ENCODE data around the gene MST1.

The MST1 gene

GRCh38 chr3:49661281-49661680, 28.0 kb downstream of the MST1 start:
- no peak overlapping the region for H3K9ac ChIP-seq (ENCODE audit: low read depth, low read length, poor library complexity)
- no peak overlapping the region for H3K4me3 ChIP-seq (ENCODE audit: low read length in 2 of 2)
- H3K4me1 ChIP-seq (ENCODE audit: control insufficient read depth in 2 of 2, insufficient read depth in 1 of 2, low read depth in 1 of 2, low read length in 2 of 2), result no peaks in the 10 kb centered on the region
- no peak overlapping the region for H3K4ac ChIP-seq (ENCODE audit: low read length)
- no peak overlapping the region for H2BK120ac ChIP-seq (ENCODE audit: low read depth, low read length)
- no peak overlapping the region for H3K14ac ChIP-seq (ENCODE audit: low read length)
- peak overlapping the region; percentile 46 for H2BK5ac ChIP-seq (ENCODE audit: low read length)
- no peak for DNase-seq (ENCODE audit: low spot score)
- H3K18ac ChIP-seq (ENCODE audit: low read length), result no peak overlapping the region
- peak overlapping the region; percentile 31 for H2BK15ac ChIP-seq (ENCODE audit: low read length)
- no peak overlapping the region for H2AK5ac ChIP-seq (ENCODE audit: low read depth, low read length)
- H2AFZ ChIP-seq (ENCODE audit: low read length), result no peak overlapping the region
- no peak overlapping the region for H3K4me2 ChIP-seq (ENCODE audit: insufficient read depth, low read length, poor library complexity, severe bottlenecking)
- no peak overlapping the region for H4K8ac ChIP-seq (ENCODE audit: low read depth, low read length)
- H3K23ac ChIP-seq (ENCODE audit: low read depth, low read length, poor library complexity), result peak overlapping the region; percentile 3
- no peaks in the 10 kb centered on the region for H3K9me3 ChIP-seq (replicated peaks in 1 of 2; ENCODE audit: control insufficient read depth in 2 of 2, insufficient read depth in 1 of 2, low read depth in 1 of 2, low read length in 2 of 2)
- H2BK12ac ChIP-seq (ENCODE audit: low read length), result no peak overlapping the region
- no CpG with 5 or more reads among the region's 14 CpGs for WGBS, 2 donors (ENCODE audit: extremely low coverage in 2 of 2, insufficient read length in 2 of 2, insufficient replicate concordance in 1 of 2)
- no peak overlapping the region for H4K91ac ChIP-seq (ENCODE audit: low read depth, low read length, poor library complexity)
- H3K36me3 ChIP-seq (replicated peaks in 1 of 2; ENCODE audit: control insufficient read depth in 2 of 2, insufficient read depth in 2 of 2, low read length in 2 of 2), result no peaks in the 10 kb centered on the region
- no peaks in the 10 kb centered on the region for H3K27me3 ChIP-seq (ENCODE audit: control insufficient read depth in 3 of 3, insufficient read depth in 3 of 3, low read depth in 1 of 3, low read length in 3 of 3)
- H3K27ac ChIP-seq (replicated peaks; ENCODE audit: low read length), result no peak overlapping the region
- H3K79me1 ChIP-seq (ENCODE audit: low read depth, low read length), result no peaks in the 10 kb centered on the region

- Histone ChIP-seq H3K27ac (replicated peaks; ENCODE audit: low read length) (no peak overlapping the region), H4K8ac (ENCODE audit: low read depth, low read length) (no peak overlapping the region), H2AK5ac (ENCODE audit: low read depth, low read length) (no peak overlapping the region), H3K9me3 (replicated peaks in 1 of 2; ENCODE audit: control insufficient read depth in 2 of 2, insufficient read depth in 1 of 2, low read depth in 1 of 2, low read length in 2 of 2) (no peaks in the 10 kb centered on the region), H2AFZ (ENCODE audit: low read length) (no peak overlapping the region), H3K4ac (ENCODE audit: low read length) (no peak overlapping the region), H4K91ac (ENCODE audit: low read depth, low read length, poor library complexity) (no peak overlapping the region), H3K9ac (ENCODE audit: low read depth, low read length, poor library complexity) (no peak overlapping the region), H3K18ac (ENCODE audit: low read length) (peak overlapping the region; percentile 8), H3K36me3 (replicated peaks in 1 of 2; ENCODE audit: control insufficient read depth in 2 of 2, insufficient read depth in 2 of 2, low read length in 2 of 2) (peaks cover 0 to 9% of the 10 kb centered on the region in 2 donors), H3K79me1 (ENCODE audit: low read depth, low read length) (no peaks in the 10 kb centered on the region), H3K27me3 (ENCODE audit: control insufficient read depth in 3 of 3, insufficient read depth in 3 of 3, low read depth in 1 of 3, low read length in 3 of 3) (no peaks in the 10 kb centered on the region), H3K4me1 (ENCODE audit: control insufficient read depth in 2 of 2, insufficient read depth in 1 of 2, low read depth in 1 of 2, low read length in 2 of 2) (no peaks in the 10 kb centered on the region), H2BK15ac (ENCODE audit: low read length) (no peak overlapping the region), H2BK120ac (ENCODE audit: low read depth, low read length) (no peak overlapping the region), H3K23ac (ENCODE audit: low read depth, low read length, poor library complexity) (peak overlapping the region; percentile 77), H3K4me3 (ENCODE audit: low read length in 2 of 2) (peak overlapping the region in 1 of 2 donors; percentile 55), H3K4me2 (ENCODE audit: insufficient read depth, low read length, poor library complexity, severe bottlenecking) (no peak overlapping the region), H2BK5ac (ENCODE audit: low read length) (peak overlapping the region; percentile 20), H3K14ac (ENCODE audit: low read length) (no peak overlapping the region), H2BK12ac (ENCODE audit: low read length) (no peak overlapping the region)
- WGBS, 2 donors (ENCODE audit: extremely low coverage in 2 of 2, insufficient read length in 2 of 2, insufficient replicate concordance in 1 of 2), result no CpG with 5 or more reads among the region's 4 CpGs
- DNase-seq (ENCODE audit: low spot score), result no peak
Observed at GRCh38 chr3:49659756-49660155, 29.5 kb downstream of the MST1 start.

DNA sequence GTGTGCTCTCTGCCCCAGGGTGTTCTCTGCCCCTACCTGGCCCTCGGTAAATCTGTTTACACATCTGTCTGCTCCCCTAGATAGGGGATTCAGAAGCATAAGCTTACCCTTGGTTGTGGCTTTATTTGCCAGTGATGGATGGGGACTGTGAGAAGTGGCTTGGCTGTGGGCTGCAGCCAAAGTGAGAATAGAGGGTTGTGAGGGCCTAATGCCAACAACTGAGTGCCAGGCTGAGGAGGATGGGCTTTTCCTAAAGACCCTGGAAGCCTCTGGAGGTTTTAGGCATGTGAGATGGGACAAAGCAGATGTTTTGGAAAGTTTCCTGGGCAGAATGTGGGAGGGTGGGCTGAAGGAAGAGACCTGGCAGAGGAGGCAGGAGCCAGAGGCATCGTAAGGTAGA, 30.6 kb downstream of the MST1 start:
- no peak overlapping the region for H3K23ac ChIP-seq (ENCODE audit: low read depth, low read length, poor library complexity)
- no peak overlapping the region for H3K9ac ChIP-seq (ENCODE audit: low read depth, low read length, poor library complexity)
- H3K4me1 ChIP-seq (ENCODE audit: control insufficient read depth in 2 of 2, insufficient read depth in 1 of 2, low read depth in 1 of 2, low read length in 2 of 2), result no peaks in the 10 kb centered on the region
- H2BK120ac ChIP-seq (ENCODE audit: low read depth, low read length), result no peak overlapping the region
- peaks cover 0 to 19% of the 10 kb centered on the region in 2 donors for H3K36me3 ChIP-seq (replicated peaks in 1 of 2; ENCODE audit: control insufficient read depth in 2 of 2, insufficient read depth in 2 of 2, low read length in 2 of 2)
- H3K18ac ChIP-seq (ENCODE audit: low read length), result no peak overlapping the region
- H2BK5ac ChIP-seq (ENCODE audit: low read length), result no peak overlapping the region
- no peak overlapping the region for H2BK12ac ChIP-seq (ENCODE audit: low read length)
- no peak overlapping the region for H3K4me3 ChIP-seq (ENCODE audit: low read length in 2 of 2)
- H4K91ac ChIP-seq (ENCODE audit: low read depth, low read length, poor library complexity), result no peak overlapping the region
- H3K9me3 ChIP-seq (replicated peaks in 1 of 2; ENCODE audit: control insufficient read depth in 2 of 2, insufficient read depth in 1 of 2, low read depth in 1 of 2, low read length in 2 of 2), result no peaks in the 10 kb centered on the region
- no peak overlapping the region for H3K4me2 ChIP-seq (ENCODE audit: insufficient read depth, low read length, poor library complexity, severe bottlenecking)
- H2AFZ ChIP-seq (ENCODE audit: low read length), result no peak overlapping the region
- no peak overlapping the region for H3K4ac ChIP-seq (ENCODE audit: low read length)
- no peak overlapping the region for H4K8ac ChIP-seq (ENCODE audit: low read depth, low read length)
- no peak overlapping the region for H3K27ac ChIP-seq (replicated peaks; ENCODE audit: low read length)
- H2BK15ac ChIP-seq (ENCODE audit: low read length), result no peak overlapping the region
- no peaks in the 10 kb centered on the region for H3K79me1 ChIP-seq (ENCODE audit: low read depth, low read length)
- DNase-seq (ENCODE audit: low spot score), result no peak
- no peak overlapping the region for H3K14ac ChIP-seq (ENCODE audit: low read length)
- no peaks in the 10 kb centered on the region for H3K27me3 ChIP-seq (ENCODE audit: control insufficient read depth in 3 of 3, insufficient read depth in 3 of 3, low read depth in 1 of 3, low read length in 3 of 3)
- H2AK5ac ChIP-seq (ENCODE audit: low read depth, low read length), result no peak overlapping the region
- WGBS, 2 donors (ENCODE audit: extremely low coverage in 2 of 2, insufficient read length in 2 of 2, insufficient replicate concordance in 1 of 2), result no CpG with 5 or more reads among the region's 2 CpGs

- Histone ChIP-seq H3K14ac (ENCODE audit: low read length) (peak overlapping the region; percentile 95), H3K27ac (replicated peaks; ENCODE audit: low read length) (no peak overlapping the region), H3K18ac (ENCODE audit: low read length) (no peak overlapping the region), H3K9me3 (replicated peaks in 1 of 2; ENCODE audit: control insufficient read depth in 2 of 2, insufficient read depth in 1 of 2, low read depth in 1 of 2, low read length in 2 of 2) (no peaks in the 10 kb centered on the region), H3K4me2 (ENCODE audit: insufficient read depth, low read length, poor library complexity, severe bottlenecking) (no peak overlapping the region), H3K79me1 (ENCODE audit: low read depth, low read length) (no peaks in the 10 kb centered on the region), H3K4ac (ENCODE audit: low read length) (no peak overlapping the region), H3K9ac (ENCODE audit: low read depth, low read length, poor library complexity) (peak overlapping the region; percentile 70), H3K27me3 (ENCODE audit: control insufficient read depth in 3 of 3, insufficient read depth in 3 of 3, low read depth in 1 of 3, low read length in 3 of 3) (no peaks in the 10 kb centered on the region), H2BK120ac (ENCODE audit: low read depth, low read length) (no peak overlapping the region), H2BK15ac (ENCODE audit: low read length) (peak overlapping the region; percentile 55), H3K4me3 (ENCODE audit: low read length in 2 of 2) (peak overlapping the region in 1 of 2 donors; percentile 22), H2AK5ac (ENCODE audit: low read depth, low read length) (peak overlapping the region; percentile 32), H4K8ac (ENCODE audit: low read depth, low read length) (no peak overlapping the region), H3K36me3 (replicated peaks in 1 of 2; ENCODE audit: control insufficient read depth in 2 of 2, insufficient read depth in 2 of 2, low read length in 2 of 2) (peaks cover 0 to 32% of the 10 kb centered on the region in 2 donors), H2AFZ (ENCODE audit: low read length) (no peak overlapping the region), H4K91ac (ENCODE audit: low read depth, low read length, poor library complexity) (no peak overlapping the region), H2BK5ac (ENCODE audit: low read length) (no peak overlapping the region), H3K4me1 (ENCODE audit: control insufficient read depth in 2 of 2, insufficient read depth in 1 of 2, low read depth in 1 of 2, low read length in 2 of 2) (no peaks in the 10 kb centered on the region), H3K23ac (ENCODE audit: low read depth, low read length, poor library complexity) (peak overlapping the region; percentile 75), H2BK12ac (ENCODE audit: low read length) (peak overlapping the region; percentile 2)
- DNase-seq (ENCODE audit: low spot score), result no peak
- no CpG with 5 or more reads among the region's 36 CpGs for WGBS, 2 donors (ENCODE audit: extremely low coverage in 2 of 2, insufficient read length in 2 of 2, insufficient replicate concordance in 1 of 2)
Observed at GRCh38 chr3:49657208-49657915, 31.9 kb downstream of the MST1 start.

All from neuronal stem cell (in vitro differentiated cells).